HG03039 (cell line): Measurements from ENCODE around the gene TBC1D13.
"Not testable (repeated sequence)": the region's sequence is repeated elsewhere in the genome, so short reads cannot be mapped to it uniquely, and the experiment has no call there.

Experiments used
- ATAC-seq: cut with Tn5 transposase; IDR thresholded peaks from one replicate; pipeline ENCODE4 v1.9.1; 2021; ENCODE audit warnings: mild to moderate bottlenecking, moderate library complexity; ENCODE audit not compliant: unreplicated experiment

Gene TBC1D13

GRCh38 chr9:128843171-128843570, 56.1 kb downstream of the TBC1D13 start:
- ATAC-seq, result not testable (repeated sequence)

GRCh38 chr9:128845186-128845931, 58.3 kb downstream of the TBC1D13 start:
- no peak for ATAC-seq

GRCh38 chr9:128846680-128847030, 59.6 kb downstream of the TBC1D13 start:
- no peak for ATAC-seq

- no peak for ATAC-seq
These were observed 60.8 kb downstream of the TBC1D13 start for GRCh38 chr9:128847803-128848202.

GRCh38 chr9:128851024-128851423, 64.0 kb downstream of the TBC1D13 start:
- not testable (repeated sequence) for ATAC-seq

DNA sequence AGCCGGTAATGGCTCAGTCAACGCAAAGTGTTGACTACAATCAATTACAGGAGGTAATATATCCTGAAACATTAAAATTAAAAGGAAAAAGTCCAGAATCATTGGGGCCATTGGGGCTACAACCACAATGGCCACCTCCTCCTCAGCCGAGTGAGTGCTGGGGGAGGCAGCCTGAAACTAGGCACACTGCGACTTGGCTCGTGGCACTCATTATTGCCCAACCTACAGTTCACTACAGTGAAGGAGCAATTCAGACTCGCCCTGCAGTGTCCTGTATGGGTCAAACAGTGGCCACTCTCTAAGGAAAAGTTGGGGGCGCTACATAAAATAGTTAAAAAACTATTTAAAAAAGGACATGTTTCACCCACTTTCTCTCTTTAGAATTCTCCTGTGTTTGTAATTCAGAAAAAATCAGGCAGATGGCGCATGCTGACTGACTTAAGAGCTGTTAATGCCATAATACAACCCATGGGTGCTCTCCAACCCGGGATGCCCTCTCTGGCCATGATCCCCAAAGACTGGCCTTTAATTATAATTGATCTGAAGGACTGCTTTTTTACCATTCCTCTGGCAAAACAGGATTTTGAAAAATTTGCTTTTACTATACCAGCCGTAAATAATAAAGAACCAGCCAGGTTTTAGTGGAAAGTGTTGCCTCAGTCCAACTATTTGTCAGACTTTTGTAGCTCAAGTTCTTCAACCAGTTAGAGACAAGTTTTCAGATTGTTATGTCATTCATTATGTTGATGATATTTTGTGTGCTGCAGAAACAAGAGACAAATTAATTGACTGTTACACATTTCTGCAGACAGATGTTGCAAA, 64.9 kb downstream of the TBC1D13 start:
- not testable (repeated sequence) for ATAC-seq

DNA sequence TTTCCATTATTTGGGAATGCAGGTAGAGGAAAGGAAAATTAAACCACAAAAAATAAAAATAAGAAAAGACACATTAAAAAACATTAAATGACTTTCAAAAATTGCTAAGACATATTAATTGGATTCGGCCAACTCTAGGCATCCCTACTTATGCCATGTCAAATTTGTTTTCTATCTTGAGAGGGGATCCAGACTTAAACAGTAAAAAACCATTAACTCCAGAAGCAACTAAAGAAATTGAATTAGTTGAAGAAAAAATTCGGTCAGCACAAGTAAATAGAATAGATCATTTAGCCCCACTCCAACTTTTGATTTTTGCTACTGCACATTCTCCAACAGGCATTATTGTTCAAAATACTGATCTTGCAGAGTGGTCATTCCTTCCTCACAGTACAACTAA, 65.6 kb downstream of the TBC1D13 start:
- ATAC-seq, result not testable (repeated sequence)

DNA sequence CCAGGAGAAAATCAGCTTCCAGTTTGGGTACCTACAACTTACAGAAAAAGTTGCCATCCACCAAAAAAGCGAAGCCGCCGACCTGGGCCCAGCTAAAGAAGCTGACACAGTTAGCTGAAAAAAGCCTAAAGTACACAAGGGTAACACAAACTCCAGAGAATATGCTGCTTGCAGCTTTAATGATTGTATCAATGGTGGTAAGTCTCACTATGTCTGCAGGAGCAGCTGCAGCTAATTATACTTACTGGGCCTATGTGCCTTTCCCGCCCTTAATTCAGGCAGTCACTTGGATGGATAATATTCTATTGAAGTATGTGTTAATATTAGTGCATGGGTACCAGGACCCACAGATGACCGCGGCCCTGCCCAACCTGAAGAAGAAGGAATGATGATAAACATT, 67.4 kb downstream of the TBC1D13 start:
- not testable (repeated sequence) for ATAC-seq

DNA sequence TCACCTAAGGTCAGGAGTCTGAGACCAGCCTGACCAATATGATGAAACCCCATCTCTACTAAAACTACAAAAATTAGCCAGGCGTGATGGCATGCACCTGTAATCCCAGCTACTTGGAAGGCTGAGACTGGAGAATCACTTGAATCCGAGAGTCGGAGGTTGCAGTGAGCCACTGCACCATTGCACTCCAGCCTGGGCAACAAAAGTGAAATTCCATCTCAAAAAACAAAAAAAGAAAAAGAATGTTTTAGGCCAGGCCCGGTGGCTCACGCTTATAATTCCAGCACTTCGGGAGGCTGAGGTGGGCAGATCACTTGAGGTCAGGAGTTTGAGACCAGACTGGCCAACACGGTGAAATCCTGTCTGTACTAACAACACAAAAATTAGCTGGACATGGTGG, 71.4 kb downstream of the TBC1D13 start:
- not testable (repeated sequence) for ATAC-seq
